ENCODE results near the gene CALN1.

CALN1 gene

DNA sequence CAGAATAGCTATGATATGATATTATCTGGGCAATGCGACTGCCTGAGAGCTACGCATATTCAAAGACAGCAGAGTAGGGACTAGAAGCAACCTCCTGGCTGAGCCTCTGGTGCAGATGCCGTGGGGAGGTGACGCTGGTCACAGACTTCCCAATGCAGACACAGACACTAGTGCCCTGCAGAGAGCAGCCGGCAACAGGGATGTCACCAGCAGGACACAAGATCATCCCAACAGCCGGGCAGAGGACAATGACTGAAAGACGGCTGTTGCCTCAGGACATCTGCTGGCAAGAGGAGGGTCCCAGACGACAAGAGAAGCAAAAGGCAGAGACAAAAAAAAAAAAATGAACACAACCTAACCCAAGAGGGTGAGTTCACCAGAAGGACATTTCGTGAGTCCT is 104.6 kb downstream of the CALN1 start:
- Histone ChIP-seq H3K36me3 (ENCODE audit: insufficient read depth, low read length) (no peaks in the 10 kb centered on the region), H3K4me3 (ENCODE audit: low read length) (no peak overlapping the region)

DNA sequence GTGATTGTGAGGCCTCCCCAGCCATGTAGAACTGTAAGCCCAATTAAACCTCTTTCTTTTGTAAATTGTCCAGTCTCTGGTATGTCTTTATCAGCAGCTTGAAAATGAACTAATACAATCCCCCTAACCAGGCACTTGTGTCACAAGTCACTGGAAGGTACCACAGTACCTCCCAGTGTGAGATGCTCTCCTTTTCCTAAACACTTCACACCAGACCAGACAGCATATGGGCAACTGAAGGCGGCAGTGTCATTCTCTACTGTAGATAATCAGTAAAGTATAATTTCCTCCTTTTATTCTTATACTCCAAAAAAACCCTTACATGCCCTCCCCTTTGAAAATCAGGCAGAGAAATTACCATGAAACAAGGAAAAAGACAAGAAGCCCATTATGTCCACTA is 113.2 kb downstream of the CALN1 start:
- Histone ChIP-seq H3K9me3 (ENCODE audit: low read length) (no peaks in the 10 kb centered on the region), H3K4me1 (ENCODE audit: insufficient read depth, low read length) (no peaks in the 10 kb centered on the region), H2AFZ (ENCODE audit: low read depth, low read length) (no peak overlapping the region), H3K27me3 (ENCODE audit: insufficient read depth, low read length) (no peaks in the 10 kb centered on the region), H3K36me3 (ENCODE audit: insufficient read depth, low read length) (no peaks in the 10 kb centered on the region), H3K4me3 (ENCODE audit: low read length) (no peak overlapping the region)

More for the DNA sequence above, 104.6 kb downstream of the CALN1 start:
- Histone ChIP-seq H2AFZ (ENCODE audit: low read depth, low read length) (no peak overlapping the region), H3K4me1 (ENCODE audit: insufficient read depth, low read length) (no peaks in the 10 kb centered on the region), H3K27me3 (ENCODE audit: insufficient read depth, low read length) (no peaks in the 10 kb centered on the region), H3K9me3 (ENCODE audit: low read length) (no peaks in the 10 kb centered on the region)

GRCh38 chr7:72298091-72298490 is 114.0 kb downstream of the CALN1 start:
- Histone ChIP-seq H3K9me3 (ENCODE audit: low read length) (no peaks in the 10 kb centered on the region), H3K36me3 (ENCODE audit: insufficient read depth, low read length) (no peaks in the 10 kb centered on the region), H3K27me3 (ENCODE audit: insufficient read depth, low read length) (no peaks in the 10 kb centered on the region), H2AFZ (ENCODE audit: low read depth, low read length) (no peak overlapping the region), H3K4me1 (ENCODE audit: insufficient read depth, low read length) (no peaks in the 10 kb centered on the region), H3K4me3 (ENCODE audit: low read length) (no peak overlapping the region)

- no peak overlapping the region for H2AFZ ChIP-seq (ENCODE audit: low read depth, low read length)
- no peaks in the 10 kb centered on the region for H3K4me1 ChIP-seq (ENCODE audit: insufficient read depth, low read length)
- no peaks in the 10 kb centered on the region for H3K36me3 ChIP-seq (ENCODE audit: insufficient read depth, low read length)
- H3K4me3 ChIP-seq (ENCODE audit: low read length): no peak overlapping the region
- no peaks in the 10 kb centered on the region for H3K9me3 ChIP-seq (ENCODE audit: low read length)
- no peaks in the 10 kb centered on the region for H3K27me3 ChIP-seq (ENCODE audit: insufficient read depth, low read length)
These were observed 114.5 kb downstream of the CALN1 start for GRCh38 chr7:72297636-72298035.

DNA sequence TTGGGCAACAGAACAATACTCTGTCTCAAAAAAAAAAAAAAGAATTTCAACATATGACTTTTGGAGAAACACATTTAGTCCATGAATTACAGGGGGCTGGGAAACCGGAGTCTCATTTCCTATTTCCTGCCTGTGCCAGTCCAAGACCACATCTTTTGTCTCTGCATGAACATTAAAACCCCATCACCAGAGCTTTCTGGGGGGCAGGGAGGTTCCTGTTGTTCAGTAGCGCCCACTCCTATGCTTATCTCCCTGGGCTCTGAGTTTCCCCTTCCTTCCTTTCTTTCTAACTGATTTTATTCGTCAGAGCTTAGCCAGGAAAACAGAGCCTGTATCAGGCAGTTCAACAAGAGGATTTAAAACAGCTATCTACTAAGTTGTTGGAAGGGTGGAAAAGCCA is 119.3 kb downstream of the CALN1 start:
- no peaks in the 10 kb centered on the region for H3K27me3 ChIP-seq (ENCODE audit: insufficient read depth, low read length)
- no peak overlapping the region for H2AFZ ChIP-seq (ENCODE audit: low read depth, low read length)
- H3K9me3 ChIP-seq (ENCODE audit: low read length): no peaks in the 10 kb centered on the region
- no peaks in the 10 kb centered on the region for H3K36me3 ChIP-seq (ENCODE audit: insufficient read depth, low read length)
- no peak overlapping the region for H3K4me3 ChIP-seq (ENCODE audit: low read length)
- no peaks in the 10 kb centered on the region for H3K4me1 ChIP-seq (ENCODE audit: insufficient read depth, low read length)

DNA sequence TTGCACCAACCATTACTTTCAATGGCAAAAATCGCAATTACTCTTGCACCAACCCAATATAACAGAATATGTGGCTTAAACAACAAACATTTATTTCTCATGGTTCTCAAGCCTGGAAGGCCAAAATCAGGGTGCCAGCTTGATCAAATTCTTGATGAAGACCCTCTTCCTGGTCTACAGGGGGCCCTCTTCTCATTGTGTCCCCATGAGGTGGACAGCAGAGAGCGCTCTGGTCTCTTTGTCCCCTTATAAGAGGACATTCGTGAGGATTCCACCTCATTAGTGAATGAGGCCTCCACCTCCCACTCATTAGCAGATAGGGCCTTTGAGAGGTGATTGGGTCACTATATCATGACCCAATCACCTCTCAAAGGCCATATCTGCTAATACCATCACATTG is 120.0 kb downstream of the CALN1 start:
- Histone ChIP-seq H3K36me3 (ENCODE audit: insufficient read depth, low read length) (no peaks in the 10 kb centered on the region), H3K9me3 (ENCODE audit: low read length) (no peaks in the 10 kb centered on the region), H3K4me1 (ENCODE audit: insufficient read depth, low read length) (no peaks in the 10 kb centered on the region), H2AFZ (ENCODE audit: low read depth, low read length) (no peak overlapping the region), H3K27me3 (ENCODE audit: insufficient read depth, low read length) (no peaks in the 10 kb centered on the region), H3K4me3 (ENCODE audit: low read length) (no peak overlapping the region)

GRCh38 chr7:72286519-72286918 is 125.6 kb downstream of the CALN1 start:
- Histone ChIP-seq H3K4me1 (ENCODE audit: insufficient read depth, low read length) (no peaks in the 10 kb centered on the region), H3K4me3 (ENCODE audit: low read length) (no peak overlapping the region), H3K9me3 (ENCODE audit: low read length) (no peaks in the 10 kb centered on the region), H3K36me3 (ENCODE audit: insufficient read depth, low read length) (no peaks in the 10 kb centered on the region), H2AFZ (ENCODE audit: low read depth, low read length) (no peak overlapping the region), H3K27me3 (ENCODE audit: insufficient read depth, low read length) (no peaks in the 10 kb centered on the region)

DNA sequence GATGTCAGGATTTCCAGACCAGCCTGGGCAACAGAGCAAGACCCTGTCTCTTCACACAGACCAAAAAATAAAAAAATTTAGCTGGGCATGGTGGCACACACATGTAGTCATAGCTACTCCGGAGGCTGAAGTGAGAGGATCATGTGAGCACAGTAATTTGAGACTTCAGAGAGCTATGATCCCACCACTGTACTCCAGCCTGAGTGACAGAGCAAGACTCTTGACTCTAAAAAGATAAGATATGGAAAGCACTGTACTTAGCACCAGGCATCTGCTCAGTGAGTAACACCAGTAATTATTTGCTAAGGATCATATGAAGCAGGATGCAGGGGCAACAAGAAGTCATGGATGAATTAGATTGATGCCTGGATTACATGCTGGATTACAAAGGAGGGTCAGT is 128.8 kb downstream of the CALN1 start:
- no peaks in the 10 kb centered on the region for H3K4me1 ChIP-seq (ENCODE audit: insufficient read depth, low read length)
- H3K27me3 ChIP-seq (ENCODE audit: insufficient read depth, low read length): no peaks in the 10 kb centered on the region
- H2AFZ ChIP-seq (ENCODE audit: low read depth, low read length): no peak overlapping the region
- no peak overlapping the region for H3K4me3 ChIP-seq (ENCODE audit: low read length)
- H3K9me3 ChIP-seq (ENCODE audit: low read length): no peaks in the 10 kb centered on the region
- H3K36me3 ChIP-seq (ENCODE audit: insufficient read depth, low read length): no peaks in the 10 kb centered on the region

DNA sequence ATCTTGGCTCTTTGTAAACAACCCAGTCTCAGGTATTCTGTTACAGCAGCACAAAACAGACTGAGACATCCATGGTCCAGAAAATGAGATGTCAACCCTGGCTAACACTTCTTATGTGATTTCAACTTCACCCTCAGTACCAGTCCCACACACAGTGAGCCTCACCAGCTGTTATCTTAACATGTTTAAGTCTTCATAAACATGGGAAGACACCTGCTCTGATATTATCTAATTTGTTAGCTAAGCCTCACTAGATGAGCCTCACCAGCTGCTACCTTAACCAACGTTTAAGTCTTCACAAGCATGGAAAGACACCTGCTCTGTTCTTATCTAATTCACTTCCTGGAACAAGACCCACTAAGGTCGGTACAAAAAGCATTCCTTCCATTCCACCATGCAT is 130.8 kb downstream of the CALN1 start:
- Histone ChIP-seq H2AFZ (ENCODE audit: low read depth, low read length) (no peak overlapping the region), H3K27me3 (ENCODE audit: insufficient read depth, low read length) (no peaks in the 10 kb centered on the region), H3K9me3 (ENCODE audit: low read length) (no peaks in the 10 kb centered on the region), H3K4me3 (ENCODE audit: low read length) (no peak overlapping the region), H3K4me1 (ENCODE audit: insufficient read depth, low read length) (no peaks in the 10 kb centered on the region), H3K36me3 (ENCODE audit: insufficient read depth, low read length) (no peaks in the 10 kb centered on the region)

DNA sequence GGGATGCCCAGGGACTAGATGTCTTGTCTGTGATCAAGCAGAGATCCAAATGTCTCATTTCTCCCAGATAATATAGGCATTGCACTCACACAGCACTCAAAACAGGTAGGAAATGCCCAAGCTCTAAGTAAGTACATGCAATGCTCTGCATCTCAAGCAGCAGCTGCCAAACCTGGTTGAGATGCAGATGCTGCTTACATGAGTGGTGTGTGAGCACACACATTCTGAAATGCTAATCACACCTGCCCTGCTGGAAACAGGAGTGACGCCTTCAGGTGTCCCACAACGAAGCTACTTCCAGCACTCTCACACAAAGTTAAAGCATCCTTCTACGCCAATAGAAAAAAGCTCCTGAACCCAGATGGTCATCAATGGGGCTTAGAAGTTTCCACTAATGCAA is 132.9 kb downstream of the CALN1 start:
- Histone ChIP-seq H3K9me3 (ENCODE audit: low read length) (no peaks in the 10 kb centered on the region), H3K4me1 (ENCODE audit: insufficient read depth, low read length) (no peaks in the 10 kb centered on the region), H2AFZ (ENCODE audit: low read depth, low read length) (no peak overlapping the region), H3K27me3 (ENCODE audit: insufficient read depth, low read length) (no peaks in the 10 kb centered on the region), H3K4me3 (ENCODE audit: low read length) (no peak overlapping the region), H3K36me3 (ENCODE audit: insufficient read depth, low read length) (no peaks in the 10 kb centered on the region)

DNA sequence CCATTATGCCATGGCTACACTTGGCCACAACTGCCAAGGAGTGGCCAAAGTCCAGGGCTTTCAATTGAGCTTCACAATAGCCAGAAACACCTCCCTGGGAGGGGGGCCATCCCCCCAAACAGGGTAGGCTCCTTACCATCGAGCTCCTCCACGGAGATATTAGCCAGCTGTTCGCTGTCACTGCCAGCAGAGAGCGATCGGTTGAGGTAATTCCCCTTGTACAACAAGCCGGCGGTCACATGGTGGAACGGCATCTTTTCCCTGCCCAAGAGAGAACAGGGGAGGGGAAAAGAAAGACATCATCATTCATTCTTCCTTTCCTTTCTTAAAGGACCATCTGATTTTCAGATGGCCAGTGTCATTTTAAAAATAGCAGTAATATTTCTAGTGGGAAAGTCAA is 133.6 kb downstream of the CALN1 start:
- H3K4me1 ChIP-seq (ENCODE audit: insufficient read depth, low read length): no peaks in the 10 kb centered on the region
- H3K27me3 ChIP-seq (ENCODE audit: insufficient read depth, low read length): no peaks in the 10 kb centered on the region
- H3K4me3 ChIP-seq (ENCODE audit: low read length): no peak overlapping the region
- no peak overlapping the region for H2AFZ ChIP-seq (ENCODE audit: low read depth, low read length)
- H3K9me3 ChIP-seq (ENCODE audit: low read length): no peaks in the 10 kb centered on the region
- no peaks in the 10 kb centered on the region for H3K36me3 ChIP-seq (ENCODE audit: insufficient read depth, low read length)

- Histone ChIP-seq H3K9me3 (ENCODE audit: low read length) (no peaks in the 10 kb centered on the region), H3K4me3 (ENCODE audit: low read length) (no peak overlapping the region), H3K36me3 (ENCODE audit: insufficient read depth, low read length) (no peaks in the 10 kb centered on the region), H2AFZ (ENCODE audit: low read depth, low read length) (no peak overlapping the region), H3K27me3 (ENCODE audit: insufficient read depth, low read length) (no peaks in the 10 kb centered on the region), H3K4me1 (ENCODE audit: insufficient read depth, low read length) (no peaks in the 10 kb centered on the region)
These were observed 136.6 kb downstream of the CALN1 start for GRCh38 chr7:72275382-72276070.

GRCh38 chr7:72272479-72272878 is 139.7 kb downstream of the CALN1 start:
- H2AFZ ChIP-seq (ENCODE audit: low read depth, low read length): no peak overlapping the region
- H3K9me3 ChIP-seq (ENCODE audit: low read length): no peaks in the 10 kb centered on the region
- H3K27me3 ChIP-seq (ENCODE audit: insufficient read depth, low read length): no peaks in the 10 kb centered on the region
- no peaks in the 10 kb centered on the region for H3K36me3 ChIP-seq (ENCODE audit: insufficient read depth, low read length)
- H3K4me1 ChIP-seq (ENCODE audit: insufficient read depth, low read length): no peaks in the 10 kb centered on the region
- H3K4me3 ChIP-seq (ENCODE audit: low read length): no peak overlapping the region

DNA sequence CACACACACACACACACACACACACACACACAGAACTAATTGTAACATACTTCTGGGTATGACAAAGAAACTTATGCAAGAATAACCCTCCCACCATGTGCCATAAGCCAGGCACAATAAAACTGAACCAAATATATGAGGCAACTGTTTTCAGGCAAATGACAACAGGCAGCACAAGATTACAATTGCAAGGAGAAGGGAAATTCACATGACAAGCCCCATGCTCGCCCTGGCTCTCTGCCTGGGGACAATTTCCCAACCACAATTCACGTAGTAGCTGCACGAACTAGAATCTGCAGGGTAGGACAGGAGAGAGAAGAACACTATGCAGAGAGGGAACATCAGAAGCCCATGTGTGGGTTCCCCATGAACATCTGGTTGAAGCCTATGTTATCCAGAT is 143.3 kb downstream of the CALN1 start:
- no peak overlapping the region for H2AFZ ChIP-seq (ENCODE audit: low read depth, low read length)

More for the DNA sequence above, 143.3 kb downstream of the CALN1 start:
- Histone ChIP-seq H3K9me3 (ENCODE audit: low read length) (no peaks in the 10 kb centered on the region), H3K36me3 (ENCODE audit: insufficient read depth, low read length) (no peaks in the 10 kb centered on the region), H3K27me3 (ENCODE audit: insufficient read depth, low read length) (no peaks in the 10 kb centered on the region), H3K4me3 (ENCODE audit: low read length) (no peak overlapping the region), H3K4me1 (ENCODE audit: insufficient read depth, low read length) (no peaks in the 10 kb centered on the region)

All from neuron (in vitro differentiated cells).